IgD-negative memory B cell (primary cell): ENCODE data around the gene TRUB2. TPM values are rescaled to one million over a fixed set of nuclear protein-coding genes. Genes with fewer than 3 reads are reported as not detected.

Experiments
- polyA plus RNA-seq: library from polyadenylated mRNA; unstranded; fragments of 300-500 nt; fragmentation: Illumina TruSeq; gene quantifications from one replicate; pipeline ENCODE4 v1.2.3, GENCODE V29; 2021

TRUB2 gene
- polyA plus RNA-seq, 1 donor from 2014 or later: 27.6 TPM

Other genes with a start within 250 kb of the TRUB2 start
- 57.4 TPM for gene PTGES2, start 194.7 kb downstream of the TRUB2 start, polyA plus RNA-seq
- gene LCN2, start 173.0 kb downstream of the TRUB2 start, polyA plus RNA-seq: 1.5 TPM
- 145 TPM for gene BBLN, start 162.2 kb downstream of the TRUB2 start, polyA plus RNA-seq
- gene CIZ1, start 130.9 kb downstream of the TRUB2 start, polyA plus RNA-seq: 37.0 TPM
- 0.18 TPM for gene DNM1, start 119.1 kb downstream of the TRUB2 start, polyA plus RNA-seq
- 10.3 TPM for gene GOLGA2, start 46.4 kb downstream of the TRUB2 start, polyA plus RNA-seq
- 25.4 TPM for gene SWI5, start 46.2 kb downstream of the TRUB2 start, polyA plus RNA-seq
- gene COQ4, start 392 bp upstream of the TRUB2 start, polyA plus RNA-seq: 36.4 TPM
- gene SLC27A4, start 18.1 kb upstream of the TRUB2 start, polyA plus RNA-seq: 6.9 TPM
- gene URM1, start 48.9 kb upstream of the TRUB2 start, polyA plus RNA-seq: 53.9 TPM
- gene CERCAM, start 98.4 kb upstream of the TRUB2 start, polyA plus RNA-seq: 0.34 TPM
- gene ODF2, start 133.6 kb upstream of the TRUB2 start, polyA plus RNA-seq: 25.2 TPM
- gene GLE1, start 182.3 kb upstream of the TRUB2 start, polyA plus RNA-seq: 25.3 TPM
- gene SPTAN1, start 230.1 kb upstream of the TRUB2 start, polyA plus RNA-seq: 88.0 TPM